HG03575 (cell line): Measurements from ENCODE around the gene CLGN.
"Not testable (repeated sequence)": the region's sequence is repeated elsewhere in the genome, so short reads cannot be mapped to it uniquely, and the experiment has no call there.

ENCODE experiments used
- ATAC-seq: cut with Tn5 transposase; IDR thresholded peaks from one replicate; pipeline ENCODE4 v1.9.1; 2021; ENCODE audit not compliant: unreplicated experiment, insufficient number of reproducible peaks, low FRiP score; ENCODE audit errors: extremely low read depth

The CLGN gene, protein sequence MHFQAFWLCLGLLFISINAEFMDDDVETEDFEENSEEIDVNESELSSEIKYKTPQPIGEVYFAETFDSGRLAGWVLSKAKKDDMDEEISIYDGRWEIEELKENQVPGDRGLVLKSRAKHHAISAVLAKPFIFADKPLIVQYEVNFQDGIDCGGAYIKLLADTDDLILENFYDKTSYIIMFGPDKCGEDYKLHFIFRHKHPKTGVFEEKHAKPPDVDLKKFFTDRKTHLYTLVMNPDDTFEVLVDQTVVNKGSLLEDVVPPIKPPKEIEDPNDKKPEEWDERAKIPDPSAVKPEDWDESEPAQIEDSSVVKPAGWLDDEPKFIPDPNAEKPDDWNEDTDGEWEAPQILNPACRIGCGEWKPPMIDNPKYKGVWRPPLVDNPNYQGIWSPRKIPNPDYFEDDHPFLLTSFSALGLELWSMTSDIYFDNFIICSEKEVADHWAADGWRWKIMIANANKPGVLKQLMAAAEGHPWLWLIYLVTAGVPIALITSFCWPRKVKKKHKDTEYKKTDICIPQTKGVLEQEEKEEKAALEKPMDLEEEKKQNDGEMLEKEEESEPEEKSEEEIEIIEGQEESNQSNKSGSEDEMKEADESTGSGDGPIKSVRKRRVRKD

DNA sequence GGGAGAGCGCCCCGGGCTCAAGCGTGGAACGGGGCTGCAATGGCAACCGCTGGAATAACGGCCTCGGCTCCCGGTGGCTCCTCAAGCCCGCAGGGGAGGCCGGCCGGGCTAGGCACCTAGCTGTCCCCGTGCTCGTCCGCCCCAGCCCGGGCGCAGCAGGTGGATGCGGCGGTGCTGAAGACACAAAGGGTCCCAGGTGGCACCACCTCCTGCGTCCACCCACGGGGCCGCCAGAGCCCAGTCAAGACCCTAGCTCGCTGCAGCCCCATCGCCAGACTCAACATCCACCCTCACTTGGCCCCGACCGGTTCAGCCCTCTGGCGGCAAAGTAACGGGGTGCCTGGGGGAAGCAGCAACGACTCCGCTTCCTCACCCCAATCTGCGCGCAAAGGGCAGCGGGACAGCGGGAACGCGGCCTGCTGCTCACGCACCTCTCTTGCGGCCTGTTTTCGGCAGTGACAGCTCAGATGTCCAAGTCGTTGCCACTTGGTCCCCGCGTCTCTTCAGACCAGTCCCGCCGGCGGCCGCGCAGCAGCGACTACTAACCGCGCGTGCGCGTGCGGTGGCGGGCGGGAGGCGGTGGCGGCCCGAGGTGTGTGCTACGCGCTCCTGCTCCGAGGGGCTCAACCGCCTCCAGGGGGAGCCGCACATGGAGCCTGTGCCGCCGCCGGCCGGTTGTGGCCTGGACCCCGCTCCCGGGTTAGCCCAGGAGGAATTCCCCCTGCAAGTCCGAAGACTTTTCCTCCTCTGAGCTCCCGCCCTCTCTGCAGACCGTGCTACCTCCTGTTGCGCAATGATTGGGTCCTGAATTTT is at the start of gene CLGN:
TSS of gene CLGN (minus strand) at position 543 of the 813 bp plus-strand sequence. CDS start 14,570 bp downstream, outside the sequence.
- ATAC-seq, result no peak

DNA sequence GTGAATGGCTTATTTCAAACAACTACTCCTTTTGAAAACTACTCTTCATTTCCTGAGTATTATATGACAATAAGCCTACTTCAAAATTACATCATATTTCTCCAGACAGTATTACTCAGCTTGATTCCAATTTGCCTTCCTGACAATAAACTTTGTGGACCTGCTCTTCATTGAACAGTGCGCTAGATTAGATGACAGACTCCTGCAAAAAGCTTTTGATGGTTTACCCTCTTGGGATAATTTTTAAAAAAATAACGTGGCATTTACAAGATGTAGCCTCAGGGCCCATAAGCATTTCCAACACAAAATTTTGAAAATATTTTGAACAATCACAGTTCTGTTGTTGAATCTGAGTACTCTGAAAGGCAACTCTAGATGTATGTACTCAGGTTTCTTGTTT is 44.7 kb upstream of the CLGN start:
- no peak for ATAC-seq

- ATAC-seq, result no peak
Observed at GRCh38 chr4:140469791-140470733, 42.6 kb upstream of the CLGN start.

- no peak for ATAC-seq
Observed at GRCh38 chr4:140466146-140466545, 38.7 kb upstream of the CLGN start.

- ATAC-seq, result no peak
Observed at GRCh38 chr4:140463614-140464013, 36.2 kb upstream of the CLGN start.

- ATAC-seq, result no peak
Observed at GRCh38 chr4:140463182-140463581, 35.7 kb upstream of the CLGN start.

DNA sequence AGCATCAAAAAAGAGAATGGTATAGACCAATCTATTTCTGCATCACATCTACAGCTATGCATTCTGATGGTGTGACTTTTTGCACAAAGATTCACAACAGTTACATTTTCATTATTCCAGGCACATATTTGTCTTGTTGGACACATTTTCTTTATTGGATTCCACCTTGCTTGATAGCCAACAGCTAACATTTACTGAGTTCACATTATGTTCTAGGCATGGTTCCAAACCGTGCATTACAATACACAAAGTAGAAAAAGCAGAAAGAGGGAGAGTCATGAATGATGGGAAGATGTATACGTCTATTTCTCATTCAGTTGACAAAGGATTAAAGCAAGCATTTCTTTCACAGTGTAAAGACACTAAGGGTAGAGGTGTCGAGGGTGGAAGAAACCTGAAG is 22.9 kb upstream of the CLGN start:
- ATAC-seq, result no peak

DNA sequence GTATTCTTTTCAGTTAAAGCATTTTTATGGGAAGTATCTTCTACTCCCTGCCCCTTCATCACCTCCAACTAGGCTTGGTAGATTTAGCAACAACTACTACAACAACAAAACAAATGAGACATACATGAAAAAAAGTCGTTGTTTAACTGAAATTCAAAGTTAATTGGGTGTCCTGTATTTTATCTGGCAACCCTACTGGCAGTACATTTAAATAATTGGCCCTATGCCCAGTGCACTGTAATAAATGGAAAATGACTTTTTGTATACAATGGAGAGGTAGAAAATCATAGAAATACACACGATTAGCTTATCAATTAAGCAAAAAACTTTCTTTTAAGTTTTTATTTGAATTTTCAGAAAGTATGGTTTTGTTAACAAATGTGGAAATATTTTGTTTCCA is 21.4 kb upstream of the CLGN start:
- no peak for ATAC-seq

- no peak for ATAC-seq
Observed at GRCh38 chr4:140448162-140448561, 20.7 kb upstream of the CLGN start.

DNA sequence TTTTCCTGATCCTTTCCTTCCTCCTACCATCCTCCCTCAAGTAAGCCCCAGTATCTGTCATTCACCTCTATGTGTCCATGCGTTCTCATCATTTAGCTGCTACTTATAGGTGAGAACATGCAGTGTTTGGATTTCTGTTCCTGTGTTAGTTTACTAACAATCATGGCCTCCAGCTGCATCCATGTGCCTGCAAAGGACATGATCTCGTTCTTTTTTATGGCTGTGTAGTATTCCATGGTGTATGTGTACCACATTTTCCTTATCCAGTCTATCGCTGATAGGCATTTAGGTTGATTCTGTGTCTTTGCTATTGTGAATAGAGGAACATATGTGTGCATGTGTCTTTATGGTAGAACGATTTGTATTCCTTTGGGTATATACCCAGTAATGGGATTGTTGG is 16.9 kb upstream of the CLGN start:
- not testable (repeated sequence) for ATAC-seq

GRCh38 chr4:140439644-140440142 is 12.2 kb upstream of the CLGN start:
- ATAC-seq, result no peak

- no peak for ATAC-seq
Observed at GRCh38 chr4:140427919-140428471, 547 bp upstream of the CLGN start.

DNA sequence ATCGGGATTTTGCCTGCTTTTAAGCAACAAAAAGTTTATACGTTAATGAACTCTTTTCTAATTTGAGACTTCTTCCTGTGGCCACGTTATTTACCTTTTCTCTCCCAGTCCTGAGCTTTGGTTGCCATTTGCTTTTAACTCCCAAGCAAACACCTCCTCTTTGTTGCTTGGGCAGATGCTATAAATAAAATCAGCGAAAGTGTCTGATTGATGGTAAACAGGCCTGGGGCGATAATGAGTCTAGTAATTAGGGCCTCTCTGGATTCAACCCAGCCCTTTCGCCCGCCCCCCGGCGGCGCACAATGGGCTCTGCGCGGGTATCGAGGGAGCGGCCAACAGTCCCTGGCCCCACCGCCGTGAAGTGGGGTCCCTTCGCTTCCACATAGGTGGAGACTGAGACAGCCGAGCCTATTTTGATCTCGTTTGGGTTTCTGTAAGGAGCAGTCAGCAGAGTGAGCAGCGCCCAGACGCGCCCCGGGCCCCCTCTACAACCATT is 790 bp downstream of the CLGN start:
- no peak for ATAC-seq

DNA sequence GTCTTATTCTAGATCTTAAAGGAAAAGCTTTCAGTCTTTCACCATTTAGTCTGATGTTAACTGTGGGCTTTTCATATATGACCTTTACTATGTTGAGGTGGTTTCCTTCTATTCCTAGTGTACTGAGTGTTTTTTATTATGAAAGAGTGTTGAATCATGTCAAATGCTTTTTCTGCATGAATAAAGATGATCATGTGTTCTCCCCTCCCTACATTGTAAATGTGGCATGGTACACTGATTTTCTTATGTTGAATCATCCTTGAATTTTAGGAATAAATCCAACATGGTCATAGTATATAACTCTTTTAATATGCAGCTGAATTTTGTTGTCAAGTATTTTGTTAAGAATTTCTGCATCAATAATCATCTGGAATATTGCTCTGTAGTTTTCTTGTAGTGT is 4.3 kb downstream of the CLGN start:
- no peak for ATAC-seq

DNA sequence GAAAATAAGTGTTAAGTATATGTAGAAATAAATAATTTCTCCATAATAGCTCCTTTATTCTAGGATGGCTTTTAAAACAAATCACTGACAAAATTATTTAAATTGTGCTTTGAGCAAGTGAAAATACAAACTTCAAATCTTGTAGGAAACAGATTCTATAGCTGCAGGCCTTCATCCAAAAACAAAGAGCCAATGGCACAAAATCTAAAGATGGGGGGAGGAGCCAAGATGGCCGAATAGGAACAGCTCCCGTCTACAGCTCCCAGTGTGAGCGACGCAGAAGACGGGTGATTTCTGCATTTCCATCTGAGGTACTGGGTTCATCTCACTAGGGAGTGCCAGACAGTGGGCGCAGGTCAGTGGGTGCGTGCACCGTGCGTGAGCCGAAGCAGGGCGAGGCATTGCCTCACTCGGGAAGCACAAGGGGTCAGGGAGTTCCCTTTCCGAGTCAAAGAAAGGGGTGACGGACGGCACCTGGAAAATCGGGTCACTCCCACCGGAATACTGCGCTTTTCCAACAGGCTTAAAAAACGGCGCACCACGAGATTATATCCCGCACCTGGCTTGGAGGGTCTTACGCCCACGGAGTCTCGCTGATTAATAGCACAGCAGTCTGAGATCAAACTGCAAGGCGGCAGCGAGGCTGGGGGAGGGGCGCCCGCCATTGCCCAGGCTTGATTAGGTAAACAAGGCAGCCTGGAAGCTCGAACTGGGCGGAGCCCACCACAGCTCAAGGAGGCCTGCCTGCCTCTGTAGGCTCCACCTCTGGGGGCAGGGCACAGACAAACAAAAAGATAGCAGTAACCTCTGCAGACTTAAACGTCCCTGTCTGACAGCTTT is 14.1 kb downstream of the CLGN start:
- ATAC-seq, result not testable (repeated sequence)

DNA sequence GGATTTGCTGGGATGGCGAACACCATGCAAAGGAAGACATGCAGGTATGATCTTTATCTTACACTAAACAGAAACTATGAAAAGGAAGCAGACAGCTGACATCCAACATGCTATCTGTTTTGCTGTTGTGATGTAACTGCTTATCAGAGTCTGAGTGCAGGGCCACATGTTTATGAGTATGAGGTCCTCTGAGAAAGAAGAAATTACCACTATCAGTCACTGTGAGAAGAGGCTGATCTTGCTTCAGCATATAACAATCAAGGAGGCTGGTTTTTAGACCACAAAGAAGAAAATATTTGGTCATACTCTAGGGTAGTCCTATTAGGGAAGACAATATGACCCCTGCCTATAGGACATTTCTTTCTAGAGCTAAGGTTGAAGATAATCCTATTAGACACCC is 18.5 kb downstream of the CLGN start:
- ATAC-seq, result no peak

- no peak for ATAC-seq
Observed at GRCh38 chr4:140406292-140406691, 21.2 kb downstream of the CLGN start.
